GM23338 (cell line): Measurements from ENCODE around the gene LRWD1. TPM values are rescaled to one million over a fixed set of nuclear protein-coding genes. Genes with fewer than 3 reads are reported as not detected.

Source experiments
- ATAC-seq: fragments of 200-7000 bp; cut with Tn5 transposase; 3 replicates; pipeline ENCODE4 v1.9.1; 2020
- DNase-seq: peaks from one replicate; pipeline ENCODE4 v3.0.0-alpha.2; 2015; ENCODE audit warnings: low spot score
- H2AFZ ChIP-seq: fragments of 200-600 bp; sonication (generic); 2 replicates; pipeline ENCODE4 v1.8.0; 2016; ENCODE audit warnings: antibody characterized with exemption, mild to moderate bottlenecking, moderate library complexity
- H3F3A ChIP-seq: fragments of 200-600 bp; sonication (generic); replicated peaks from 2 replicates; pipeline ENCODE4 v1.8.0; 2017; ENCODE audit warnings: antibody characterized with exemption, mixed run types, low read depth
- H3K27ac ChIP-seq: fragments of 200-600 bp; sonication (generic); 2 replicates; pipeline ENCODE4 v1.6.1; 2016; ENCODE audit warnings: low read depth
- H3K27me3 ChIP-seq: fragments of 200-600 bp; sonication (generic); 2 replicates; pipeline ENCODE4 v1.8.0; 2016; ENCODE audit warnings: mild to moderate bottlenecking, mixed run types, moderate library complexity; ENCODE audit not compliant: insufficient read depth
- H3K36me3 ChIP-seq: fragments of 200-600 bp; sonication (generic); 2 replicates; pipeline ENCODE4 v1.8.0; 2016; ENCODE audit warnings: mild to moderate bottlenecking; ENCODE audit not compliant: insufficient read depth
- H3K4me1 ChIP-seq: fragments of 200-600 bp; sonication (generic); 2 replicates; pipeline ENCODE4 v1.8.0; 2016; ENCODE audit warnings: mild to moderate bottlenecking, moderate library complexity; ENCODE audit not compliant: insufficient read depth
- H3K4me2 ChIP-seq: fragments of 200-600 bp; sonication (generic); 2 replicates; pipeline ENCODE4 v1.7.1; 2017; ENCODE audit warnings: mixed run types
- H3K4me3 ChIP-seq: fragments of 200-600 bp; sonication (generic); 2 replicates; pipeline ENCODE4 v1.6.1; 2016; ENCODE audit warnings: mixed run types
- H3K79me2 ChIP-seq: fragments of 200-600 bp; sonication (generic); replicated peaks from 2 replicates; pipeline ENCODE4 v1.8.0; 2017; ENCODE audit warnings: mild to moderate bottlenecking; ENCODE audit not compliant: insufficient read depth
- H3K9me2 ChIP-seq: fragments of 200-600 bp; sonication (generic); 2 replicates; pipeline ENCODE4 v1.8.0; 2017; ENCODE audit not compliant: insufficient read depth
- H4K20me1 ChIP-seq: fragments of 200-600 bp; sonication (generic); replicated peaks from 2 replicates; pipeline ENCODE4 v1.8.0; 2017; ENCODE audit warnings: mild to moderate bottlenecking; ENCODE audit not compliant: insufficient read depth
- H3K27ac Mint-ChIP-seq: 2 replicates; pipeline ENCODE4 v1.8.0; 2020; ENCODE audit warnings: inconsistent platforms, mild to moderate bottlenecking, moderate library complexity, mixed read lengths
- H3K27me3 Mint-ChIP-seq: 3 replicates; pipeline ENCODE4 v1.8.0; 2022; ENCODE audit warnings: low read depth, mild to moderate bottlenecking, moderate library complexity, mixed read lengths, inconsistent platforms; ENCODE audit not compliant: insufficient read depth, poor library complexity
- H3K36me3 Mint-ChIP-seq: 3 replicates; pipeline ENCODE4 v1.8.0; 2021; ENCODE audit warnings: low read depth, mild to moderate bottlenecking, inconsistent platforms, moderate library complexity, mixed read lengths
- H3K4me1 Mint-ChIP-seq: 3 replicates; pipeline ENCODE4 v1.8.0; 2020; ENCODE audit warnings: mild to moderate bottlenecking, inconsistent platforms, mixed read lengths
- H3K4me3 Mint-ChIP-seq: 3 replicates; pipeline ENCODE4 v1.8.0; 2021; ENCODE audit warnings: moderate library complexity, mild to moderate bottlenecking, inconsistent platforms, mixed read lengths
- H3K9me3 Mint-ChIP-seq: 3 replicates; pipeline ENCODE4 v1.8.0; 2020; ENCODE audit warnings: moderate library complexity, mild to moderate bottlenecking, inconsistent platforms, mixed read lengths
- CREB1 ChIP-seq: fragments of 250-450 bp; sonication (Bioruptor Pico); IDR thresholded peaks from 2 replicates; pipeline ENCODE4 v1.5.0; 2020; ENCODE audit warnings: low read depth, mild to moderate bottlenecking, moderate library complexity
- EZH2 ChIP-seq: fragments of 200-600 bp; sonication (generic); IDR thresholded peaks from one replicate; pipeline ENCODE4 v1.8.0; 2017; ENCODE audit warnings: antibody characterized with exemption, mild to moderate bottlenecking, low read depth; ENCODE audit not compliant: unreplicated experiment
- EZH2phosphoT487 ChIP-seq: fragments of 200-600 bp; sonication (generic); IDR thresholded peaks from one replicate; pipeline ENCODE4 v1.8.1; 2018; ENCODE audit warnings: antibody characterized with exemption; ENCODE audit not compliant: unreplicated experiment
- JUNB ChIP-seq: IDR thresholded peaks from one replicate; pipeline ENCODE4 v1.6.1; 2016; ENCODE audit warnings: antibody characterized with exemption; ENCODE audit not compliant: unreplicated experiment
- NANOG ChIP-seq: IDR thresholded peaks from 2 replicates; pipeline ENCODE4 v1.6.1; 2016; ENCODE audit warnings: antibody characterized with exemption, borderline replicate concordance
- POLR2AphosphoS5 ChIP-seq: IDR thresholded peaks from 2 replicates; pipeline ENCODE4 v1.6.1; 2016; ENCODE audit warnings: antibody characterized with exemption, low read depth
- STAT1 ChIP-seq: IDR thresholded peaks from one replicate; pipeline ENCODE4 v1.6.1; 2016; ENCODE audit warnings: antibody characterized with exemption; ENCODE audit not compliant: unreplicated experiment
- ZNF114 ChIP-seq: fragments of 250-450 bp; sonication (Bioruptor Pico); IDR thresholded peaks from 2 replicates; pipeline ENCODE4 v1.5.0; 2020; ENCODE audit warnings: mild to moderate bottlenecking, moderate library complexity
- ZNF331 ChIP-seq: fragments of 250-450 bp; sonication (Bioruptor Pico); IDR thresholded peaks from 2 replicates; pipeline ENCODE4 v1.5.0; 2020; ENCODE audit warnings: low read depth, mild to moderate bottlenecking, moderate library complexity
- polyA plus RNA-seq: library from polyadenylated mRNA; unstranded; fragments of >200 nt; fragmentation: Nextera tagmentation; extraction: Ambion mirVana; gene quantifications from 2 replicates; pipeline ENCODE4 v1.2.1, GENCODE V29; 2016
- total RNA-seq: library from RNA; depleted of rRNA; stranded (reverse); fragments of >200 nt; shearing (Covaris generic); gene quantifications from 2 replicates; pipeline ENCODE4 v1.2.3, GENCODE V29; 2014
- TF ChIP-seq, protein P1 (sequence below), 2 experiments: fragments of 200-600 bp in 1 of 2; sonication (generic) in 1 of 2; conservative IDR thresholded peaks; 2 replicates each; pipeline versions ENCODE4 v1.5.1 to v1.6.1; 2016 to 2017; ENCODE audit warnings: antibody characterized with exemption in 2 of 2, low read depth in 2 of 2, mild to moderate bottlenecking in 2 of 2, moderate library complexity in 1 of 2
- TF ChIP-seq, protein P2 (sequence below): IDR thresholded peaks from 2 replicates; pipeline ENCODE4 v1.6.1; 2016; ENCODE audit warnings: antibody characterized with exemption
- TF ChIP-seq, protein P3 (sequence below): fragments of 250-450 bp; sonication (Bioruptor Pico); IDR thresholded peaks from 2 replicates; pipeline ENCODE4 v1.5.0; 2020; ENCODE audit warnings: mild to moderate bottlenecking, moderate library complexity
- TF ChIP-seq, protein P4 (sequence below): IDR thresholded peaks from one replicate; pipeline ENCODE4 v1.6.1; 2018; ENCODE audit warnings: antibody characterized with exemption; ENCODE audit not compliant: unreplicated experiment

Gene LRWD1
- total and polyA plus RNA-seq, 2 experiments from 2014 or later = 24.0 to 55.2 TPM

DNA sequence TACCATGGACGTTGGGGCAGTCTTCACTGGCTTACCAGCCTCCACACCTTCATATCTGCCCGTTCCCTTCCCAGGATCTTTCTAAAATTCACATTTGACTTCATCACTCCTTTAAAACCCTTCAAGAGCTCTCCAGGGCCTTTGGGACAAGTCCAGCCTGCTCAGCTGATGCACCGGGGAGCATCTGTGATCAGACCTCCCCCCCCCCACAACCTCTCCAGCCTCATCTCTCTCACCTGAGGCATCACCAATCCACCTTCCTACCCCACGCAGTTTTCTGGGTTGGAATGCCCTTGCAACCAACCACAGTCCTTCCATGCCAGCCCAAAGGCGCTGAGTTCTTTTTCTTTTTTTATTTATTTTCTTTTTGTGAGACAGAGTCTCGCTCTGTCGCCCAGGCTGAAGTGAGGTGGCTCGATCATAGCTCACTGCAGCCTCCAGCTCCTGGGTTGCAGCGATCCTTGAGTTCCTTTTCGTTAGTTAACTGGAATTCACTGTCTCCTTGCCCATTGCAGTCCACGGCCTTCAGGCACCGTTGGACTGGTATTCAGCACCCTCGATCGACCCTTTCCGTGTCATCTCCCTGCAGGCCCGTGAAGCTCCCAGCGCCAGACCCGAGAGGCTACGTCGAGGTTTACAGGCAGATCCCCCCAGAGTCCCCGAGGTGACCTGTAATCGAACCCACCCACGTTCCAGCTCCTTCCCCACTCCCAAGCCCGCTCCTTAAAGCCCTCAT, 775 bp upstream of the LRWD1 start:
- Histone ChIP-seq H3K4me2 (peak overlapping the region; percentile 98), H3K9me2 (no peaks in the 10 kb centered on the region), H2AFZ (peak overlapping the region; percentile 100), H3K4me1 (0 out of 2 replicates have a peak, but pooled peaks cover 11% of the 10 kb centered on the region), H3K36me3 (no peaks in the 10 kb centered on the region), H3F3A (peaks cover 6% of the 10 kb centered on the region; the same call in 1 of the 2 replicates), H3K4me3 (peak overlapping the region; percentile 99), H4K20me1 (no peaks in the 10 kb centered on the region), H3K27me3 (no peaks in the 10 kb centered on the region), H3K79me2 (peaks cover 21% of the 10 kb centered on the region), H3K27ac (no peak overlapping the region)
- TF ChIP-seq, protein P1, sequence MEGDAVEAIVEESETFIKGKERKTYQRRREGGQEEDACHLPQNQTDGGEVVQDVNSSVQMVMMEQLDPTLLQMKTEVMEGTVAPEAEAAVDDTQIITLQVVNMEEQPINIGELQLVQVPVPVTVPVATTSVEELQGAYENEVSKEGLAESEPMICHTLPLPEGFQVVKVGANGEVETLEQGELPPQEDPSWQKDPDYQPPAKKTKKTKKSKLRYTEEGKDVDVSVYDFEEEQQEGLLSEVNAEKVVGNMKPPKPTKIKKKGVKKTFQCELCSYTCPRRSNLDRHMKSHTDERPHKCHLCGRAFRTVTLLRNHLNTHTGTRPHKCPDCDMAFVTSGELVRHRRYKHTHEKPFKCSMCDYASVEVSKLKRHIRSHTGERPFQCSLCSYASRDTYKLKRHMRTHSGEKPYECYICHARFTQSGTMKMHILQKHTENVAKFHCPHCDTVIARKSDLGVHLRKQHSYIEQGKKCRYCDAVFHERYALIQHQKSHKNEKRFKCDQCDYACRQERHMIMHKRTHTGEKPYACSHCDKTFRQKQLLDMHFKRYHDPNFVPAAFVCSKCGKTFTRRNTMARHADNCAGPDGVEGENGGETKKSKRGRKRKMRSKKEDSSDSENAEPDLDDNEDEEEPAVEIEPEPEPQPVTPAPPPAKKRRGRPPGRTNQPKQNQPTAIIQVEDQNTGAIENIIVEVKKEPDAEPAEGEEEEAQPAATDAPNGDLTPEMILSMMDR (conservative IDR thresholded peaks at IDR 0.05; ENCODE audit: low read depth in 2 of 2) = no peak
- TF ChIP-seq ZNF331 (CRISPR knock-in tag) (no peak), JUNB (no peak), EZH2phosphoT487 (no peak), ZNF114 (CRISPR knock-in tag) (no peak), POLR2AphosphoS5 (no peak), EZH2 (no peak), NANOG (no peak), STAT1 (no peak), CREB1 (CRISPR knock-in tag) (no peak)
- TF ChIP-seq, protein P2, sequence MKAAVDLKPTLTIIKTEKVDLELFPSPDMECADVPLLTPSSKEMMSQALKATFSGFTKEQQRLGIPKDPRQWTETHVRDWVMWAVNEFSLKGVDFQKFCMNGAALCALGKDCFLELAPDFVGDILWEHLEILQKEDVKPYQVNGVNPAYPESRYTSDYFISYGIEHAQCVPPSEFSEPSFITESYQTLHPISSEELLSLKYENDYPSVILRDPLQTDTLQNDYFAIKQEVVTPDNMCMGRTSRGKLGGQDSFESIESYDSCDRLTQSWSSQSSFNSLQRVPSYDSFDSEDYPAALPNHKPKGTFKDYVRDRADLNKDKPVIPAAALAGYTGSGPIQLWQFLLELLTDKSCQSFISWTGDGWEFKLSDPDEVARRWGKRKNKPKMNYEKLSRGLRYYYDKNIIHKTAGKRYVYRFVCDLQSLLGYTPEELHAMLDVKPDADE = no peak
- TF ChIP-seq, protein P3, sequence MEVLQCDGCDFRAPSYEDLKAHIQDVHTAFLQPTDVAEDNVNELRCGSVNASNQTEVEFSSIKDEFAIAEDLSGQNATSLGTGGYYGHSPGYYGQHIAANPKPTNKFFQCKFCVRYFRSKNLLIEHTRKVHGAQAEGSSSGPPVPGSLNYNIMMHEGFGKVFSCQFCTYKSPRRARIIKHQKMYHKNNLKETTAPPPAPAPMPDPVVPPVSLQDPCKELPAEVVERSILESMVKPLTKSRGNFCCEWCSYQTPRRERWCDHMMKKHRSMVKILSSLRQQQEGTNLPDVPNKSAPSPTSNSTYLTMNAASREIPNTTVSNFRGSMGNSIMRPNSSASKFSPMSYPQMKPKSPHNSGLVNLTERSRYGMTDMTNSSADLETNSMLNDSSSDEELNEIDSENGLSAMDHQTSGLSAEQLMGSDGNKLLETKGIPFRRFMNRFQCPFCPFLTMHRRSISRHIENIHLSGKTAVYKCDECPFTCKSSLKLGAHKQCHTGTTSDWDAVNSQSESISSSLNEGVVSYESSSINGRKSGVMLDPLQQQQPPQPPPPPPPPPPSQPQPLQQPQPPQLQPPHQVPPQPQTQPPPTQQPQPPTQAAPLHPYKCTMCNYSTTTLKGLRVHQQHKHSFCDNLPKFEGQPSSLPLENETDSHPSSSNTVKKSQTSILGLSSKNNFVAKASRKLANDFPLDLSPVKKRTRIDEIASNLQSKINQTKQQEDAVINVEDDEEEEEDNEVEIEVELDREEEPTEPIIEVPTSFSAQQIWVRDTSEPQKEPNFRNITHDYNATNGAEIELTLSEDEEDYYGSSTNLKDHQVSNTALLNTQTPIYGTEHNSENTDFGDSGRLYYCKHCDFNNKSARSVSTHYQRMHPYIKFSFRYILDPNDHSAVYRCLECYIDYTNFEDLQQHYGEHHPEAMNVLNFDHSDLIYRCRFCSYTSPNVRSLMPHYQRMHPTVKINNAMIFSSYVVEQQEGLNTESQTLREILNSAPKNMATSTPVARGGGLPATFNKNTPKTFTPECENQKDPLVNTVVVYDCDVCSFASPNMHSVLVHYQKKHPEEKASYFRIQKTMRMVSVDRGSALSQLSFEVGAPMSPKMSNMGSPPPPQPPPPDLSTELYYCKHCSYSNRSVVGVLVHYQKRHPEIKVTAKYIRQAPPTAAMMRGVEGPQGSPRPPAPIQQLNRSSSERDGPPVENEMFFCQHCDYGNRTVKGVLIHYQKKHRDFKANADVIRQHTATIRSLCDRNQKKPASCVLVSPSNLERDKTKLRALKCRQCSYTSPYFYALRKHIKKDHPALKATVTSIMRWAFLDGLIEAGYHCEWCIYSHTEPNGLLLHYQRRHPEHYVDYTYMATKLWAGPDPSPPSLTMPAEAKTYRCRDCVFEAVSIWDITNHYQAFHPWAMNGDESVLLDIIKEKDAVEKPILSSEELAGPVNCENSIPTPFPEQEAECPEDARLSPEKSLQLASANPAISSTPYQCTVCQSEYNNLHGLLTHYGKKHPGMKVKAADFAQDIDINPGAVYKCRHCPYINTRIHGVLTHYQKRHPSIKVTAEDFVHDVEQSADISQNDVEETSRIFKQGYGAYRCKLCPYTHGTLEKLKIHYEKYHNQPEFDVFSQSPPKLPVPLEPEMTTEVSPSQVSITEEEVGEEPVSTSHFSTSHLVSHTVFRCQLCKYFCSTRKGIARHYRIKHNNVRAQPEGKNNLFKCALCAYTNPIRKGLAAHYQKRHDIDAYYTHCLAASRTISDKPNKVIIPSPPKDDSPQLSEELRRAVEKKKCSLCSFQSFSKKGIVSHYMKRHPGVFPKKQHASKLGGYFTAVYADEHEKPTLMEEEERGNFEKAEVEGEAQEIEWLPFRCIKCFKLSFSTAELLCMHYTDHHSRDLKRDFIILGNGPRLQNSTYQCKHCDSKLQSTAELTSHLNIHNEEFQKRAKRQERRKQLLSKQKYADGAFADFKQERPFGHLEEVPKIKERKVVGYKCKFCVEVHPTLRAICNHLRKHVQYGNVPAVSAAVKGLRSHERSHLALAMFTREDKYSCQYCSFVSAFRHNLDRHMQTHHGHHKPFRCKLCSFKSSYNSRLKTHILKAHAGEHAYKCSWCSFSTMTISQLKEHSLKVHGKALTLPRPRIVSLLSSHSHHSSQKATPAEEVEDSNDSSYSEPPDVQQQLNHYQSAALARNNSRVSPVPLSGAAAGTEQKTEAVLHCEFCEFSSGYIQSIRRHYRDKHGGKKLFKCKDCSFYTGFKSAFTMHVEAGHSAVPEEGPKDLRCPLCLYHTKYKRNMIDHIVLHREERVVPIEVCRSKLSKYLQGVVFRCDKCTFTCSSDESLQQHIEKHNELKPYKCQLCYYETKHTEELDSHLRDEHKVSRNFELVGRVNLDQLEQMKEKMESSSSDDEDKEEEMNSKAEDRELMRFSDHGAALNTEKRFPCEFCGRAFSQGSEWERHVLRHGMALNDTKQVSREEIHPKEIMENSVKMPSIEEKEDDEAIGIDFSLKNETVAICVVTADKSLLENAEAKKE (CRISPR knock-in tag) = no peak
- TF ChIP-seq, protein P4, sequence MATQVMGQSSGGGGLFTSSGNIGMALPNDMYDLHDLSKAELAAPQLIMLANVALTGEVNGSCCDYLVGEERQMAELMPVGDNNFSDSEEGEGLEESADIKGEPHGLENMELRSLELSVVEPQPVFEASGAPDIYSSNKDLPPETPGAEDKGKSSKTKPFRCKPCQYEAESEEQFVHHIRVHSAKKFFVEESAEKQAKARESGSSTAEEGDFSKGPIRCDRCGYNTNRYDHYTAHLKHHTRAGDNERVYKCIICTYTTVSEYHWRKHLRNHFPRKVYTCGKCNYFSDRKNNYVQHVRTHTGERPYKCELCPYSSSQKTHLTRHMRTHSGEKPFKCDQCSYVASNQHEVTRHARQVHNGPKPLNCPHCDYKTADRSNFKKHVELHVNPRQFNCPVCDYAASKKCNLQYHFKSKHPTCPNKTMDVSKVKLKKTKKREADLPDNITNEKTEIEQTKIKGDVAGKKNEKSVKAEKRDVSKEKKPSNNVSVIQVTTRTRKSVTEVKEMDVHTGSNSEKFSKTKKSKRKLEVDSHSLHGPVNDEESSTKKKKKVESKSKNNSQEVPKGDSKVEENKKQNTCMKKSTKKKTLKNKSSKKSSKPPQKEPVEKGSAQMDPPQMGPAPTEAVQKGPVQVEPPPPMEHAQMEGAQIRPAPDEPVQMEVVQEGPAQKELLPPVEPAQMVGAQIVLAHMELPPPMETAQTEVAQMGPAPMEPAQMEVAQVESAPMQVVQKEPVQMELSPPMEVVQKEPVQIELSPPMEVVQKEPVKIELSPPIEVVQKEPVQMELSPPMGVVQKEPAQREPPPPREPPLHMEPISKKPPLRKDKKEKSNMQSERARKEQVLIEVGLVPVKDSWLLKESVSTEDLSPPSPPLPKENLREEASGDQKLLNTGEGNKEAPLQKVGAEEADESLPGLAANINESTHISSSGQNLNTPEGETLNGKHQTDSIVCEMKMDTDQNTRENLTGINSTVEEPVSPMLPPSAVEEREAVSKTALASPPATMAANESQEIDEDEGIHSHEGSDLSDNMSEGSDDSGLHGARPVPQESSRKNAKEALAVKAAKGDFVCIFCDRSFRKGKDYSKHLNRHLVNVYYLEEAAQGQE = no peak
- H3K9me3 Mint-ChIP-seq = peaks cover 3% of the 10 kb centered on the region; the same call in 1 of the 3 replicates
- H3K4me3 Mint-ChIP-seq = peak overlapping the region; percentile 98
- peaks cover 18% of the 10 kb centered on the region for H3K4me1 Mint-ChIP-seq
- H3K27me3 Mint-ChIP-seq = peaks cover 16% of the 10 kb centered on the region
- DNase-seq (no peak), ATAC-seq (peak; percentile 6)
- peaks cover 16% of the 10 kb centered on the region for H3K36me3 Mint-ChIP-seq
- peak overlapping the region; percentile 88 for H3K27ac Mint-ChIP-seq
